HG03520 (cell line): ENCODE measurements around the gene ZNF358.
"Not testable (repeated sequence)": the region's sequence is repeated elsewhere in the genome, so short reads cannot be mapped to it uniquely, and the experiment has no call there.

Experiments
- ATAC-seq: cut with Tn5 transposase; IDR thresholded peaks from one replicate; pipeline ENCODE4 v1.9.1; 2021; ENCODE audit warnings: mild to moderate bottlenecking, moderate library complexity; ENCODE audit not compliant: unreplicated experiment

Gene ZNF358

GRCh38 chr19:7534531-7535046 lies 18.7 kb downstream of the ZNF358 start:
- no peak for ATAC-seq

GRCh38 chr19:7535047-7535997 lies 19.4 kb downstream of the ZNF358 start, which contains the start of gene PNPLA6:
TSS of gene PNPLA6 (plus strand) at chr19:7535717. CDS start at chr19:7535789, 72 bp downstream.
- peak; percentile 64 for ATAC-seq

- ATAC-seq = no peak
These were observed 20.2 kb downstream of the ZNF358 start for GRCh38 chr19:7535998-7536695.

- not testable (repeated sequence) for ATAC-seq
These were observed 23.1 kb downstream of the ZNF358 start for GRCh38 chr19:7538990-7539389.

- no peak for ATAC-seq
These were observed 24.0 kb downstream of the ZNF358 start for GRCh38 chr19:7539827-7540425.

GRCh38 chr19:7540761-7541474 lies 25.0 kb downstream of the ZNF358 start:
- ATAC-seq = no peak

GRCh38 chr19:7541475-7541824 lies 25.5 kb downstream of the ZNF358 start:
- no peak for ATAC-seq

- ATAC-seq = no peak
These were observed 26.0 kb downstream of the ZNF358 start for GRCh38 chr19:7541828-7542443.

- ATAC-seq = no peak
These were observed 26.8 kb downstream of the ZNF358 start for GRCh38 chr19:7542556-7543348.

- ATAC-seq = no peak
These were observed 28.7 kb downstream of the ZNF358 start for GRCh38 chr19:7544626-7545025.

- no peak for ATAC-seq
These were observed 29.4 kb downstream of the ZNF358 start for GRCh38 chr19:7545300-7545699.

- ATAC-seq = no peak
These were observed 30.0 kb downstream of the ZNF358 start for GRCh38 chr19:7545904-7546303.

- no peak for ATAC-seq
These were observed 31.3 kb downstream of the ZNF358 start for GRCh38 chr19:7547159-7547558.

- no peak for ATAC-seq
These were observed 33.7 kb downstream of the ZNF358 start for GRCh38 chr19:7549429-7550148.

GRCh38 chr19:7550169-7550770 lies 34.4 kb downstream of the ZNF358 start:
- ATAC-seq = no peak

- no peak for ATAC-seq
These were observed 35.3 kb downstream of the ZNF358 start for GRCh38 chr19:7550987-7551761.

GRCh38 chr19:7552781-7553180 lies 36.9 kb downstream of the ZNF358 start:
- ATAC-seq = no peak

- no peak for ATAC-seq
These were observed 38.7 kb downstream of the ZNF358 start for GRCh38 chr19:7554565-7554964.
